Measurements from ENCODE around the gene STRBP. TPM values are rescaled to one million over a fixed set of nuclear protein-coding genes. Genes with fewer than 3 reads are reported as not detected.

The STRBP gene
- total RNA-seq, 1 donor from 2014 or later, result 58.9 TPM

GRCh38 chr9:123174887-123175518, 93.4 kb downstream of the STRBP start:
- Mint-ChIP-seq H3K27me3 (ENCODE audit: low read depth) (no peaks in the 10 kb centered on the region), H3K9me3 (no peaks in the 10 kb centered on the region), H3K27ac (ENCODE audit: unreplicated experiment) (no peak overlapping the region), H3K36me3 (ENCODE audit: low read depth) (no peaks in the 10 kb centered on the region), H3K4me1 (peaks cover 4% of the 10 kb centered on the region), H3K4me3 (no peak overlapping the region)
- no peak for TF ChIP-seq CTCF (conservative IDR thresholded peaks at IDR 0.05)
- no peak for DNase-seq (ENCODE audit: low read depth, low spot score)

DNA sequence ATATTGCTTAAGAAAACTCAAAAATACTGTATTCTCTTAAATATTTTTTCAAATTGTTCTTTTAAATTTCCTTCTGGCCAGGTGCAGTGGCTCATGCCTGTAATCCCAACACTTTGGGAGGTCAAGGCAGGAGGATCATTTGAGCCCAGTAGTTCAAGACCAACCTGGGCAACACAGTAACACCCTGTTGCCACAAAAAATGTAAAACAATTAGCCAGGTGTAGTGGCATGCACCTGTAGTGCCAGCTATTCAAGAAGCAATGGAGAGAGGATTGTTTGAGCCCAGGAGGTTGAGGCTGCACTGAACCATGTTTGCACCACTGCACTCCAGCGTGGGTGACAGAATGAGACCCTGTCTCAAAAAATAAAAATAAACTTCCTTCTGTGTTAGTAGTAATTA, 94.3 kb downstream of the STRBP start:
- TF ChIP-seq CTCF (conservative IDR thresholded peaks at IDR 0.05), result no peak
- Mint-ChIP-seq H3K36me3 (ENCODE audit: low read depth) (no peaks in the 10 kb centered on the region), H3K9me3 (no peaks in the 10 kb centered on the region), H3K27ac (ENCODE audit: unreplicated experiment) (no peak overlapping the region), H3K4me1 (peaks cover 4% of the 10 kb centered on the region), H3K4me3 (no peak overlapping the region), H3K27me3 (ENCODE audit: low read depth) (no peaks in the 10 kb centered on the region)
- DNase-seq (ENCODE audit: low read depth, low spot score), result no peak

GRCh38 chr9:123169926-123170325, 98.5 kb downstream of the STRBP start:
- no peak overlapping the region for H3K4me3 Mint-ChIP-seq
- DNase-seq (ENCODE audit: low read depth, low spot score), result no peak
- no peaks in the 10 kb centered on the region for H3K36me3 Mint-ChIP-seq (ENCODE audit: low read depth)
- H3K9me3 Mint-ChIP-seq, result no peaks in the 10 kb centered on the region
- TF ChIP-seq CTCF (conservative IDR thresholded peaks at IDR 0.05), result no peak
- H3K4me1 Mint-ChIP-seq, result peaks cover 4% of the 10 kb centered on the region
- H3K27ac Mint-ChIP-seq (ENCODE audit: unreplicated experiment), result no peak overlapping the region
- H3K27me3 Mint-ChIP-seq (ENCODE audit: low read depth), result no peaks in the 10 kb centered on the region

GRCh38 chr9:123168586-123168985, 99.8 kb downstream of the STRBP start:
- TF ChIP-seq CTCF (conservative IDR thresholded peaks at IDR 0.05), result no peak
- no peak for DNase-seq (ENCODE audit: low read depth, low spot score)
- Mint-ChIP-seq H3K27me3 (ENCODE audit: low read depth) (no peaks in the 10 kb centered on the region), H3K4me3 (no peak overlapping the region), H3K9me3 (no peaks in the 10 kb centered on the region), H3K4me1 (peaks cover 4% of the 10 kb centered on the region), H3K27ac (ENCODE audit: unreplicated experiment) (no peak overlapping the region), H3K36me3 (ENCODE audit: low read depth) (no peaks in the 10 kb centered on the region)

GRCh38 chr9:123167474-123167873, 100.9 kb downstream of the STRBP start:
- DNase-seq (ENCODE audit: low read depth, low spot score), result no peak
- no peak for TF ChIP-seq CTCF (conservative IDR thresholded peaks at IDR 0.05)

More at GRCh38 chr9:123167474-123167873, 100.9 kb downstream of the STRBP start:
- Mint-ChIP-seq H3K27me3 (ENCODE audit: low read depth) (no peaks in the 10 kb centered on the region), H3K36me3 (ENCODE audit: low read depth) (no peaks in the 10 kb centered on the region), H3K4me1 (peaks cover 4% of the 10 kb centered on the region), H3K9me3 (no peaks in the 10 kb centered on the region), H3K4me3 (no peak overlapping the region), H3K27ac (ENCODE audit: unreplicated experiment) (no peak overlapping the region)

Data from neural crest cell (in vitro differentiated cells).